Amygdala (tissue), 56 donors: Measurements from ENCODE around the gene MYO18A.

ENCODE experiments used
- DNase-seq, 56 donors: peaks; one replicate each; lab custom pipeline; 2025; lab: John Stamatoyannopoulos, UW

Gene MYO18A

GRCh38 chr17:29042026-29042678 lies 138.0 kb downstream of the MYO18A start:
- DNase-seq: no peak

- DNase-seq: no peak
Observed at GRCh38 chr17:29041571-29041970, 138.6 kb downstream of the MYO18A start.

DNA sequence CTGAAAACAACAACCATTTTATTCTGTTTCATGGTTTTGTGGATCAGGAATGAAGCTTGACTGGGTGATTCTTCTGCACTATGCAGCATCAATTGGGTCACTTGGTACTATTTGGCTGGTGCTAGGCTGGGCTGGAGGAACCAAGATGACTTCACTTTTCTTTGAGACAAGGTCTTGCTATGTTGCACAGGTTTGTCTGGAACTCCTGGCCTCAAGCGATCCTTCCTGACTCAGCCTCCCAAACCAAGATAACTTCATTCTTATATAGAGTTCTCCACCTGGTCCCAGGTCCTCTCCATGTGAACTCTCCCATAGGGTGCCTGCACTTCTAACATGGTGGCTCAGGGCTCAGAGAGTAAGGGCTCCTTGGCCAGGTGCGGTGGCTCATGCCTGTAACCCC lies 139.1 kb downstream of the MYO18A start:
- DNase-seq: no peak

DNA sequence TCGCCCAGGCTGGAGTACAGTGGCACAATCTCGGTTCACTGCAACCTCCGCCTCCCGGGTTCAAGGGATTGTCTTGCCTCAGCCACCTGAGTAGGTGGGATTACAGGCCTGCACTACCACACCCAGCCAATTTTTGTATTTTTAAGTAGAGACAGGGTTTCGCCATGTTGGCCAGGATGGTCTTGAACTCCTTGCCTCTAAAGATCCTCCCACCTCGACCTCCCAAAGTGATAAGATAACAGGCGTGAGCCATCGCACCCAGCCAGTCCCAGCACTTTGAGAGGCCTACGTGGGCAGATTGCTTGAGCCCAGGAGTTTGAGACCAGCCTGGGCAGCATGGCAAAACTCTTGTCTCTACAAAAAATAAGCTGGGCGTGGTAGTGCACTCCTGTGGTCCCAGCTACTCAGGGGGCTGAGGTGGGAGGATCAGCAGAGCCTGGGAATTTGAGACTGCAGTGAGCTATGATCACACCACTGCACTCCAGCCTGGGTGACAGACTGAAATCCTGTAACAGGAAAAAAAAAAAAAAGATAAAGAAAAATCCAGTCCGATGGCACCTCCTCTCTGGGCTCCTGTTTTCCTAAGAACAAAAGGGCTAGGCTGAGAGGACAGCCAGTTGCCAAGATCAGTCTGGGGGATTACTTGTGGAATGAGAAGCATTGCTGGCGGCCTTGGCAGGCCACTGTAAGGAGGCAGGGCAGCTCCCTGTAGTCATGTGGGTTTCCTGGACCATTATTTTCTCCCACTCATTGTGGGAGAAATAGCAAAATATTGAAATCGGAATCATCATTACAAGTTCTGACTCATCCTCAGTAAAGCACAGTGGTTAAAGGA lies 140.2 kb downstream of the MYO18A start:
- DNase-seq: peak in 20 of 56 donors; percentile 4 to 48 (median 28)

DNA sequence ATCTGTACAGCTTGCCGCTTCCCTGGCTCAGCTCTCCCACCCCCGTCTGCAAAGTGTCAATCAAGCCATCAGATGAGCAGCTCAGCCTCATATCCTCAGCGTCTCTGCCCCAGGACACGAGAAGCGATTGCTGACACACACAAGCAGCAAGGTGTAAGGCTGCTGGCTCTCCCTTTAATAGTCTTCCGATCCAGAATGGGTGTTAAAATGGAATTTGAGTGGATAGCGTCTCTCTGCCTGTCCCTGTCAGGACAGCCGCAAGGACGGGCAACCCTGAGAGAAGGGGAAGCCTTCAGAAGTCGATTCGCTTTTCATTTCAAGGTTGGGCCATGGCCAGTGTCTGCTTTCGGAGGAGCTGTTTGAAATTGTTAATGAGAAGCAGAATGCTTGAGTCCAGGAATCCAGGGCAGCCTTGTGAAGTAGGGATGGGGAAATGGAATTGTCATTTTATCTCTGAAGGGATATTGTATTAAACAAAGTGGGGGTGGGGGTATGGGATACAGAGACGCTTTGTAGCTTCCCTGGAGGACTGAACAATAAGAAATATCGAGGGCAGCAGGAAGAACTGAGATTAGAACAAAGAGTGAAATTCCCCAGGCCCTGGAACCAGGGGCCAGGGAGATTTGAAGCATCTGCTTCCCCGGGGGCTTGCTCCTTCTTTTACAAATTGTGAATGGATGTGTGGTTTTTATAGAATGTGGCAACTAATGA lies 142.0 kb downstream of the MYO18A start:
- DNase-seq: peak in 4 of 56 donors; percentile 11 to 39 (median 20)

DNA sequence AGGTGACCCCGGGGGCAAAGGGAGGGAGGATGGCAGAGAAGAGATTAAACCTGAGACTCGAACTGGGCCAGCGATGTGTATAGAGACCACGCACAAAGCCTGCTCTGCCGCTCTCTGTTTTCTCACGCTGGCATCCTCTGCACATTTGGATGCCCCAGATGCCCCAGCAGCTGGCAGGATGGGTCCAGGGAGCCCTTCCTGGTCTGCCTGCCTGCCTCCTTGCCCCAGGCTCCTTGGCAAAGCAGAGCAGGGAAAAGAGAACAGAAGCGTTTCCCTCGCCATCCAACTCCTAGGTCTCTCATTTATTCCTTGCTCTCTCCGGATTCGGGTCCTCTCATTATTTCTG lies 142.5 kb downstream of the MYO18A start:
- peak in 1 of 56 donors; percentile 2 for DNase-seq

GRCh38 chr17:29036584-29036983 lies 143.6 kb downstream of the MYO18A start:
- DNase-seq: no peak

DNA sequence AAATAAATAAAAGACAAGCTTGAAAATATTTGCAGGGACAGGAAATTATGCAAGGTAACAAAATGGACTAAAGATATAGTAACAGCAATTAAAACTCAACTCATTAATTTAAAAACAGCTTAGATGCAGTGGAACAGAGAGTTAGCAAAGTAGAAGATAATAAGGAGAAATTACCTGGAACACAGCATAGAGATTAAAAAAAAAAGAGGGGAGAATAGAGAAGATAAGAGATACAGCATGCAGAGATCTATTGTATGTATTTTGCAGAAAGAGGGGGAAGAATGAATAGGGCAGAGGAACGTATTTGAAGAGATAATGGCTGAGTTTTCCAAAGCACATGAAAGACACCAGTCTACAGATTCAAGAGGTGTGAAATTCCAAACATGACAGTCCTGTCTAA lies 145.7 kb downstream of the MYO18A start:
- no peak for DNase-seq

GRCh38 chr17:29032857-29033197 lies 147.4 kb downstream of the MYO18A start:
- DNase-seq: no peak

GRCh38 chr17:29032013-29032856 lies 148.0 kb downstream of the MYO18A start:
- no peak for DNase-seq

- no peak for DNase-seq
Observed at GRCh38 chr17:29031488-29031887, 148.7 kb downstream of the MYO18A start.

GRCh38 chr17:29024316-29024952 lies 155.8 kb downstream of the MYO18A start:
- DNase-seq: no peak

- DNase-seq: no peak
Observed at GRCh38 chr17:29022074-29022473, 158.1 kb downstream of the MYO18A start.

GRCh38 chr17:29021226-29021625 lies 159.0 kb downstream of the MYO18A start:
- no peak for DNase-seq
